D341Med (cell line): Measurements from ENCODE around the gene AAGAB.
A peak's percentile ranks its signal among the peaks of the same experiment; 100 is the strongest.
"Not testable (repeated sequence)": the region's sequence is repeated elsewhere in the genome, so short reads cannot be mapped to it uniquely, and the experiment has no call there.

Experiments used
- DNase-seq: peaks from one replicate; pipeline ENCODE4 v3.0.0; 2012; ENCODE audit warnings: low spot score

AAGAB gene

DNA sequence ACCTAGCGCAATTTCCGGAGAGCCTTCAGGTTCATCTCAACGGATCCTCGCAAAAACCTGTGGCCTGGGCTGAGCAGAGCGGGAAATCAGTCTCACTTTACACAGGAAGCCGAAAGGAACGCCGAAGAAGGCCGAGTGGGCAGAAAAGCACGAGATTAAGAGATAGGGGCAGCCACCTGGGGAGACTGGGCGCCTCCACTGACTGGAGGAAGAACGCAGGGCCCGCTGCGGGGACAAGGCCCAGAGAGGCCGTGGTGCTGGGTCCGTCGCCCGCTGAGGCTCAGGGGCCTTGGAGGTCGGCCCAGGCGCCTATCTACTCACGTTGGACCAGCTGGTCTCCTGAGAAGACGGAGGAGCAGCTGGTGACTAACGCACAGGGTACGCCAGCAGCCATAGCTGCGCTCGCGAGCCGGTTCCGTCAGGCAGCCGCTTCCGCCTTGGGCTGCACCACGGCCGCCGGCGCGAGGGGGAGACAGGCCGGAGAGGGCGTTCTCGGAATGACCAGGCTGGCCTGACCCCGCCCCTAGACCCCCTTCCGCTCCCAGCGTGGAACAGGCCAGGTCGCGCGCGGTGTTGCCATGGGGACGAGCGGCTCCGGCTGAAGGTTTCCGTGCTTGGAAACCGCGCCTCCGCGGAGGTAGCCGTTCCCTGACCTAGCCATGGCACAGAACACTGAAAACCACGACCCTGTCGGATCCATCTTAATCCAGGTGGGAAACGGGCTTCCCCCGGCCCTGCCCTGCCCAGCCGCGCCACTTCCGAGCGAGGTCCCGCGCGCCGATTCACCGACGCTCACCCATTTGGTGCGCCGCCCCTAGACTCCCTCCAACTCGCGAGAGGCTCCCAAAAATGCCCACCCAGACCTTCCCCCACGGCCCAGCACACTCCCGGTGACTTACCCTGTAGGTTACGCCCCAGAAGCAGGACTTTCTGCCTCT lies at the start of gene AAGAB, which contains the start of gene IQCH:
AAGAB (minus strand) TSS at position 424 of the 938 bp plus-strand sequence; CDS start at position 394, 30 bp downstream.
IQCH (plus strand) TSS at position 549 of the 938 bp plus-strand sequence; CDS start at position 660, 111 bp downstream.
- DNase-seq, result peak; percentile 97

DNA sequence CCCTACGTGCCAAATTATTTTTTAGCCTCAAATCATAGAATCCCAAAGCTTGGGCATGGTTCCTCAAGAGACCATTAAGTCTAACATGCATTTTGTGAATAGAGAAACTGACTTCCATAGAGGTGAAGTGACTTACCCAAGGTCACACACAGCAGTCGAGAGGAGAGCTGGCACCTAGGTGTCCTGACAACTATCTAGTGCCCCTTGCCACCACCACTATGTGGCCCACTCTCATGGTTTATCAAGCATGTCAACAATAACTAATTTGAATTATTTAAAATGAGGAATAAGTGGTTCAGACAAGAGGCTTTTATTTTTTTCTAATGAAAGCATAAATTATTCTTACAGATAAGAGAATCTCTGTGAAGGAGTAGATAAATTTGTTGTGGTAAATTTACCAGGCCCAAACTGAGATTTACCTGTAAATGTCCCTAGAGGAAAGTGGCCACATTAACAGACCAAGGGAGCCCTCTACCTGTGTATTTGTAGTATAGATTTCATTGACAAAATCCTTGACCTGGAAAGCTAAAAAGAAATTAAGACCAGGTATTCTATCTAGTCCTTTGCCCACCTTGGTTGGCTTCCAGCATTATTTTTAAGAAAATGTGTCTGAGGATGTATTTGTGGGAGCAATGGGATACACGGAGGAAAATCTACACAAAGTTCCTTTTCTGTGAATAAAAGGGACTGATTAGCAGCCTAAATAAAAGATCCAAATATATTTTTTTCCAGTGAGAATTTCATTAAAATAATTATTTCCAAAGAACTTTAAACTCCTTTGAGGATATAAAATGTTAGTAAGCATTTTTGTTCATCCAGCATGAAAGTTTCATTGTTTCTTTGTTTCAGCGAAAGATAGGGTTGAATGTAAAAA lies 49.3 kb upstream of the AAGAB start:
- no peak for DNase-seq

DNA sequence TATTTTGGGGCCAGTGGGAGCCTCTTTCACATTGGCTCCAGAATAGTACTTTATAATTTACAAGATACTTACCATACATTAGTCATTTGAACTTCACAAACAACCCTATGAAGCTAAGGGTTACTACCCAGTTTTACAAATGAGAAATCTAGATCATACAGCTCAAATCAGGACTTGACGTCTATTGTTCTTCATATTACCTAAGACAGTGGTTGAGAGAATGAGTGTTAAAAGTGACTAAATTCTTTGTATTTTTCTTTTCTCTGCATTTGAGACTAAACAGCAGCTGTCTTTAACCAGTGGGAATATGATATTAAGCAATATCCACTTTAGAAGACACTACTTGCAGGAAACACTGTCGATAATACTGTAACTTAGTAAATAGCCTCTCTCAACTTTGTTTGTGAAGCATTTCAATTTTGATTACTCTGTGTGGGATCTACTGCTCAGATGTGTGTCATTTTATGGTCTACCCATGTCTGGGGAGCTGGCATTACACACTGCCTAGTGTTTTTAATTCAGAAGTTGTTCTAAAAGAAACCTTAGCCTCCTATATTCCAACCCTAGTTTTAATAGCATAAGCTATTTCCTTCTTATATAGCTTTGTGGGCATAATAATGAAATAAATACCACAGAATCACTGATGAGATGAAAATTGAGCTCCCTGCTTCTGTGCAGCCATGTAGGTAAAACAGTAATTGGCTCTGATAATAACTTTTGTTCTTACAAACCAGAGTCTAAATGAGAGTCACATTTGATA lies 46.0 kb upstream of the AAGAB start:
- no peak for DNase-seq

DNA sequence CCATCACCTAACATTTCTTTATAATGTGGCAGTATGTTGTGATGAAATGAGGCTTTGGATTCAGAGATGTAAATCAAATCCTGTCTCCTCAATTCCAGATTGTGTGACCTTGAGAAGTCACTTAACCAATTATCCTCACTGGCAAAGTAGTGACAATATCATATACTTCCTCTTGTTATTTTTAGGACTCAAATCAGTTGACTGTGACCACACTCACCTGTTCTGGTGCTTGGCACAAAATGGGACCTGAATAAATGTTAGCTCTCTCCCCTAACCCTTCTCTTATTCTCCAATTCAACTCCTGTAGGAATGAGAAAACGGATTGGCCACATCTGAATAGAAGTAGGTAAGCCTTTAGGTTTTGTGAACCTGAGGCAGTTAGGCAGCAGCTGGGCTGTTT lies 42.2 kb upstream of the AAGAB start:
- DNase-seq, result no peak

DNA sequence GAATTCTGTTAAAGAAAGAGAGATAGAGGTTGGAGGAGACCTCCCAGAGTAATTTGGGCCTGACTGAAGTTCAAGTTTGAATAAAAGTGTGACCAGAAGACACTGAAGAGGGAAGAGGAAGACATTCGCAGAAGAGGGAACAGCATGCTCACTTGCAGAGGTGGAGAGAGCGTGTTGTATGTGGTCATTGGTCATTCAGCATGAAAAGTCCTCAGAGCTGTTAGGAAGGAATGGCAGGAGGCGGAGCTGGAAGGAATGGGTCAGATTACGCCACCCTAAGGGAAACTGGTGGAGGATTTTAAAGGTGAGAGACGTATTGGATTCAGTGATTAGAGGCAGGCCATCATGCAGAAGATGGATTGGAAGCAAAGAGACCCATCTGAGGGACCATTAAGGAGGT lies 41.7 kb upstream of the AAGAB start:
- DNase-seq, result no peak

DNA sequence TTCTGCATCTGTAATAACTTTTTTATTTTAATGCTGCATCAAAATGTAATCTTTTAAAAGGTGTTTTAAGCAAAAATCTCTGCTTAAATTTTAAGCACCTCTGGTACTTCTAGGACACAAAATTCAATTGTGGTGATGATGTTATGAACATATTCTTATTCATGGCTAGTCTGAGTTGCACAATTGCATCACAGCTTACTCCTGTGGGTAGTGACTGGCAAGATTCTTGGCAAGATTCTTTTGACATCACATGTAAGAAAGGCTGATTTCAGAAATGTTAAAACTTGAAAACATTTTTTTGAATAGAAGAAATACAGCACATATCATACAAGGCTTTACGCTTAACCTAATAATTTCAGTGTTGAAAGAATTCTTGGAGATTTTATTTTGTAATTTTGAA lies 35.9 kb upstream of the AAGAB start:
- DNase-seq, result no peak

GRCh38 chr15:67286400-67286799 lies 31.9 kb upstream of the AAGAB start:
- DNase-seq, result not testable (repeated sequence)

DNA sequence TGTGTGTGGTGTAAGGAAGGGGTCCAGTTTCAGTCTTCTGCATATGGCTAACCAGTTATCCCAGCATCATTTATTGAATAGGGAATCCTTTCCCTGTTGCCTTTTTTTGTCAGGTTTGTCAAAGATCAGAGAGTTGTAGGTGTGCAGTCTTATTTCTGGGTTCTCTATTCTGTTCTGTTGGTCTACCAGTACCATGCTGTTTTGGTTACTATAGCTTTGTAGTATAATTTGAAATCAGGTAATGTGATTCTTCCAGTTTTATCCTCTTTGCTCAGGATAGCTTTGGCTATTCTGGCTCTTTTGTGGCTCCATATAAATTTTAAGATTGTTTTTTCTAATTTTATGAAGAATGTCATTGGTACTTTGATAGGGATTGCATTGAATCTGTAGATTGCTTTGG lies 31.2 kb upstream of the AAGAB start:
- not testable (repeated sequence) for DNase-seq

- no peak for DNase-seq
These were observed 27.3 kb upstream of the AAGAB start for GRCh38 chr15:67281714-67282113.

GRCh38 chr15:67280217-67280616 lies 25.8 kb upstream of the AAGAB start:
- no peak for DNase-seq

- no peak for DNase-seq
These were observed 22.2 kb upstream of the AAGAB start for GRCh38 chr15:67276666-67277065.

- DNase-seq, result no peak
These were observed 19.8 kb upstream of the AAGAB start for GRCh38 chr15:67274236-67274635.

DNA sequence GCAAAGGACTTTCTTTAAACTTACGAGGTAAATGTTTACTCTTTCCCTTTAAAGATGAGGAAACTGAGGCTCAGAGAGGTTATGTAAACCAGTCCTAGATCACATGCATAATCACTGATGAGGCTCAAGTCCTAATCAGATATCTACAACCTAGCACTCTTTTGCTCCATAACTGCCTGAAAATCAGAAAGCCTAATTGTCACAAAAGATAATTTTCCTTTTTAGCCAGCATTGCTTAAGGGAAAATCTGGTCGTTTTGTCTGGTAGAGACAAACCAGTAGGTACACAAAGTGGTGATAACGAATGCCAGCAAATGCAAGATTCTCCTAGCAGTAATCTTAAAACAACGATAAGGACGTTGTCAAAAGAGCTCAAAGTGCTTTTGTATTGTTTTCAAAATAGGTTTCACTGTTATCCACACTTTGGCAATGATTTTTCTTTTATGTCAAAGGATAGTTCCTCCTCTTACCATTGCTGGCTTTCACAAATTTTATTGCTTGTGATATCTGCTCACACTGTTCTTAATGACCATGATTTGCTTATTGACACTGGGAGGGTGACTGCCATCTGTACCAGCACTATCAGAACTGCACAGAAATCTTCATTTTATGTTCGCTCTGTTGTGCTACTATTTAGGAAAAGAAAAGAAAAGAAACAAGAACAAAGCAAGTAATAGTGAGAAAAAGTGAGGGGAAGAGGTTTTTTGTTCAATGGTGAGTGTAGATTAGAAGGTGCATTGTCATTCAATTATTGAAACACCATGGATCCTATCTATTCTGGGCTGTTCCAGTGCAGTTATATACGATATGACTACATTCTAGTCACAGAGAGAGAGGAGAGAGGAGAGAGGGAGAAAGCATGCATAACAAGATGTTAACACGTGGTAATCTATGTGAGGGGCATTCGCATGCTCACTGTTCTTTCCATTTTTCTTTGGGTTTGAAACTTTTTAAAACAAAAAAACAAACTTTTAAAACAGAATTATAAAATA lies 13.8 kb upstream of the AAGAB start:
- DNase-seq, result no peak

- no peak for DNase-seq
These were observed 13.0 kb upstream of the AAGAB start for GRCh38 chr15:67267440-67267839.

GRCh38 chr15:67266870-67267269 lies 12.4 kb upstream of the AAGAB start:
- DNase-seq, result no peak

DNA sequence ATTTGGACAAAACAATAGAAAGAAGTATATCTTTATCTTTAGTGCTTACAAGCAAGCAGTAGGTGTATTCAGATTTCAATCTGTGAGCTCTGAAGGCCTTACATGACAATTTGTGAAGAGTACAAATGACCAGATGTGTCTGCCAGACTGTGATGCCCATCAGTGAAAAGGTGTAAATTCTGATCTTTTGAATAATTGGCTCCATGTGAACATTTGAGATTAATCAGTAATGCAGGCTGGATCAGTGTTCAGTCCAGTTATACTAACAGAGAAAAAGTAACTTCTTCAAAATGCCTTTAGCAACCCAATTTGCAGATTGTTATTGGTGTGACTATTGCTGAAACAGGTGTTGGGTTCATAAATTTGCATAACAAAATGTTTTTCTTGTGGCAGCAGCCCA lies 5.3 kb upstream of the AAGAB start:
- no peak for DNase-seq

DNA sequence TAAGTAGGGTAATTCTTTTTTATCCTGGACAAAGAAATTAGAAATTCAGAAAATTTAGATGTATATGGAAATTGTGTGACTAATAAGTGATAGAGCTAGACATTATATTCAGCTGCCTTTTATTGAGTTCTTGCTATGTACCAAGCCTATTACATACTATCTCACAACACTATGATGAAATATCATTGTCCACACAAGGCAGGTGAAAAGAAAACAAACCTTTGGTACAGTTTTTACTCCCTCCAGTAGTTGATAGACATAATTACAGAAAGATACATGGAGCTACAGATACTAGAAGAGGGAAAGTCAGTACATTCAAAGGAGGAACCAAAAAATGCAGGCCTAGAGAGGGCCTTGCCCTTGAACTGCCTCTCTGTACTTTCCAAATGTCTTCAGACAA lies 4.9 kb upstream of the AAGAB start:
- DNase-seq, result no peak

DNA sequence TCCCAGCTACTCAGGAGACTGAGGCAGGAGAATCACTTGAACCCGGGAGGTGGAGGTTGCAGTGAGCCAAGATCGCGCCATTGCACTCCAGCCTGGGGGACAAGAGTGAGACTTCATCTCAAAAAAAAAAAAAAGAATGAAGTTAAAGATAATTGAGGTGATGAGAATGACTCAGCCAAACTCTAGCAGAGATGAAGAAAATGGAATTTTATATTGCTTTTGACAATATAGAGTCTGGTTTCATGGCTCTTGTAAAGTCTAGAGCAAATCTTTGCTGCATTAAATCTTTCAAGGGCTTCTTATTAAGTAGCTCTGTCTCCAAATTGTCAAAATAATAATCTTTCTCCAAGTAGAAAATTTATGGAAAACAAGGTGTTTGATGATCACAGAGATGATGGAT lies 4.0 kb upstream of the AAGAB start:
- DNase-seq, result not testable (repeated sequence)

- DNase-seq, result no peak
These were observed 1.6 kb upstream of the AAGAB start for GRCh38 chr15:67256051-67256450.

DNA sequence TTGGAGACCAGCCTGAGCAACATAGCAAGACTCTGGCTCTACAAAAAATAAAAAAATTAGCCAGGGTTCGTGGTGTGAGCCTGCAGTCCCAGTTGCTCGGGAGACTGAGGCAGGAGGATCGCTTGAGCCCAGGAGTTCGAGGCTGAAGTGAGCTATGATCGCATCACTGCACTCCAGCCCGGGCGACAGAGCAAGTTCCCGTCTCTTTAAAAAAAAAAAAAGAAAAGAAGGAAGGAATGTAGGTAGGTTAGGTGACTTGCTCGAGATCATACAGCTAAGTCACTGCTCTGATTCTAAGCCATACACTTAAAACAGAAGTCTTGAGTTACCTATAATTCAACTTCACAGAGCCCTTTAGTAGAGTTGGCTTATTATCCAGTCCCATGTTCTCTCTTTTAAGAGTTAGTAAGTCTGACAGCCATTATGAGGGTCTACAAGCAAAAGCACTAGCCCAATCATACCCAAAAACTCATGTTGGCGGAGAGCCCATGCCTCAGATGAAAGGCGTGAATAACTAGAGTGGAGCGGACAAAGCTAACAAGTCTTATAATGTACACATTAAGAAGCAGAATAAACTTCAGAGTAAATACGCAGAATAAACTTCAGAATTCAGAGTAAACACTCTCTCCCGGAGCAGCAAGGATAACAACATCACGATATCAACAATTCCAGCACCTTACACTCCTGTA lies 768 bp downstream of the AAGAB start:
- DNase-seq, result no peak
